Lower leg skin (tissue), 4 donors: ENCODE measurements around the gene SNAP23. TPM values are rescaled to one million over a fixed set of nuclear protein-coding genes. Genes with fewer than 3 reads are reported as not detected.

Experiments used
- DNase-seq, 2 donors: peaks; one replicate each; pipeline ENCODE4 v3.0.0-alpha.2; 2019; ENCODE audit warnings: low spot score in 2 of 2
- H3K4me3 ChIP-seq: fragments of 200-600 bp; sonication (generic); 2 replicates; pipeline ENCODE4 v1.5.1; 2017; ENCODE audit warnings: mild to moderate bottlenecking, low read depth; ENCODE audit not compliant: poor library complexity, severe bottlenecking
- POLR2A ChIP-seq, 2 donors: fragments of 450-650 bp; IDR thresholded peaks; one replicate each; pipeline ENCODE4 v1.6.1; 2016 to 2017; ENCODE audit warnings: antibody characterized with exemption in 2 of 2, mild to moderate bottlenecking in 1 of 2, moderate library complexity in 1 of 2
- WGBS, 2 donors: methylation state at CpG; one replicate each; pipeline ENCODE4 v1.1.5; 2018; 5-methylcytosine and 5-hydroxymethylcytosine counted together
- intact Hi-C: fragments of 100-400 bp; cut with DNase I; formaldehyde crosslinking; loops from one replicate; pipeline ENCODE4 v1.15.0; 2023; ENCODE audit warnings: low total_unique reads
- total RNA-seq, 4 donors: library from RNA; depleted of rRNA; stranded (reverse); fragments of >200 nt; gene quantifications; one replicate each; pipeline ENCODE4 v1.1.0, GENCODE V29; 2016
- TF ChIP-seq, protein P1 (sequence below), 3 donors: fragments of 450-650 bp; IDR thresholded peaks; one replicate each; pipeline ENCODE4 v1.5.1; 2016; ENCODE audit warnings: antibody characterized with exemption in 3 of 3, mild to moderate bottlenecking in 3 of 3, moderate library complexity in 2 of 3

SNAP23 gene
- total RNA-seq, 4 donors from 2014 or later, result 24.8 to 63.3 (median 42.4) TPM

DNA sequence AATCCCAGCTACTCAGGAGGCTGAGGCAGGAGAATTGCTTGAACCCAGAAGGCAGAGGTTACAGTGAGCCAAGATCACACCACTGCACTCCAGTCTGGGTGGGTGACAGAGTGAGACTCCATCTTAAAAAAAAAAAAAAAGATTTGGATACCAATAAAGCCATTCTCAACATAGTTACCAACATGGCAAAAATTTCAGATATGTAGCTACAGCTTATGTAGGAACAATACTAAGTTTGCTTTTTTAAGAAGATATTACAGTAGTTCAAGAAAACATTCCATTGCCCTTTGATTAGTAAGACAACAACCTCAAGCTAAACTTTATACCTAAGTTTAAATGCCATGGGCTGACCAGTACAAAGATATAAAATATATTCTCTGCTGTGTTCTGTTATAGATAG lies 38.9 kb upstream of the SNAP23 start:
- intact Hi-C loops, result no loop called here
- DNase-seq, result no peak
- H3K4me3 ChIP-seq, result no peak overlapping the region
- no peak for TF ChIP-seq POLR2A (IDR thresholded peaks at IDR 0.05)
- TF ChIP-seq, protein P1, sequence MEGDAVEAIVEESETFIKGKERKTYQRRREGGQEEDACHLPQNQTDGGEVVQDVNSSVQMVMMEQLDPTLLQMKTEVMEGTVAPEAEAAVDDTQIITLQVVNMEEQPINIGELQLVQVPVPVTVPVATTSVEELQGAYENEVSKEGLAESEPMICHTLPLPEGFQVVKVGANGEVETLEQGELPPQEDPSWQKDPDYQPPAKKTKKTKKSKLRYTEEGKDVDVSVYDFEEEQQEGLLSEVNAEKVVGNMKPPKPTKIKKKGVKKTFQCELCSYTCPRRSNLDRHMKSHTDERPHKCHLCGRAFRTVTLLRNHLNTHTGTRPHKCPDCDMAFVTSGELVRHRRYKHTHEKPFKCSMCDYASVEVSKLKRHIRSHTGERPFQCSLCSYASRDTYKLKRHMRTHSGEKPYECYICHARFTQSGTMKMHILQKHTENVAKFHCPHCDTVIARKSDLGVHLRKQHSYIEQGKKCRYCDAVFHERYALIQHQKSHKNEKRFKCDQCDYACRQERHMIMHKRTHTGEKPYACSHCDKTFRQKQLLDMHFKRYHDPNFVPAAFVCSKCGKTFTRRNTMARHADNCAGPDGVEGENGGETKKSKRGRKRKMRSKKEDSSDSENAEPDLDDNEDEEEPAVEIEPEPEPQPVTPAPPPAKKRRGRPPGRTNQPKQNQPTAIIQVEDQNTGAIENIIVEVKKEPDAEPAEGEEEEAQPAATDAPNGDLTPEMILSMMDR (IDR thresholded peaks at IDR 0.05), result no peak

DNA sequence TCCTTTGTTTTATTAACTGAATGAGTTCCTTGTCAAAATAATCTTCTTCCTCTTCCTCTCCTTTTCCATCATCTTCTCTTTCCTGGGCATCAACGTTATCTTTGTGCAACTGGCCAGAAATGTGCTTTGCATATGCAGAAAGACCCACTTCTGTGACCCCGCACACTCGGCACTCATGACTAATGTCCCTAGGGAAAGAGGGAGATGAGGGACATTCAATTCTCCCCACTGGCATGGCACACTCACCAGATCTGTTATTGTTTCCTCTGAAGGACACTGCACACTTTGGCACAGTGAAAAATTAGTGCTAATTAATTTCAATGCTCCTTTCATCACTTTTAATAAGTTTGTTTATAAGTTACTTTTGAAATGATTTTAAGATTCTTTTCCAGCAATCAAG lies 38.5 kb upstream of the SNAP23 start:
- no peak for TF ChIP-seq POLR2A (IDR thresholded peaks at IDR 0.05)
- TF ChIP-seq, protein P1 (IDR thresholded peaks at IDR 0.05), result no peak
- no peak overlapping the region for H3K4me3 ChIP-seq
- 17% methylated on average over 3 of the region's 3 CpGs for whole genome bisulfite sequencing, 2 donors
- DNase-seq, result no peak
- intact Hi-C loops, result no loop called here

DNA sequence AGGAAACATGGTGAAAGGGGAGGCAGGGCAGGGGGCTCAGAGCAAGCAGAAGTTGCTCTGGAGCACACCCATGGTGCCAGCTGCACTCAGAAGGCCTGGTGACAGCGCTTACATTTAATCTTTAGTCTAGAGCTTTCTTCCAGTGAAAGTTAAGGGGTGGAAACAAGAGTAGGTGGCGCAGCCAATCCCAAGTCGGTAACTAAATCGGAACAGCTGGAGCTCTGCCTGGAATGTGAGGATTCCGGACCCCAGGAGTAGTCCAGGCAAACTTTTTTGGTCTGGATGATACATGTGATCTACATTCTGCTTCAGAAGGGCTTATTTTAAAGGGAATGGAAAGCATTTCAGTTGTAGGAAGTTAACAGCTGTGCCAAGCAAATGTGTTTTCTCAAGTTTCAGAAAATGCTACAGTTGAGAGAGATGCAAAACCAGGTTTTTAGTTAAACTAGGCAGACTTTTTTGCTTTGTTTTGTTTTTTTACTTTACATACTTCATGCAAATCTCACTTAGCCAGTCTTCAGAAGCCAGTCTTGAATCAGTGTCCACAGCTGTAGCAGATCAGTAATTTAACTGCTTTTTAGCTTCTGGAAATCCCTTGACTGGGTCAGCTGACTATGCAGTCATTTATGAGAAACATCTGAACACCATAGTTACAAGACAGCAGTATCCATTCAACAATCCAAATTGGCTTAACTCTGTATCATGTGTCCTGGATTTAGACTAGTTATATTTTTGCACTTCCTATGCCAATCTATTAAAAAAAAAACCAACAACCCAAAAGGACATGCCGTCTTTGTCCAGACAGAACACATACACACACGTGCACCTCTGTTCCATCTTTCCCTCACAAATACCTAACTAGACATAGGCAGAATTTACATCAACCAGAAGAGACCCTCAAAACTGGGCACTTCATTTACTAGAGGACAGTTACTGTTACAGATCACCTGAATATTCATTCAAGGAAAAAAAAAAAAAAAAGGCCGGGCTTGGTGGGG lies 37.7 kb upstream of the SNAP23 start:
- intact Hi-C loops, result no loop called here
- TF ChIP-seq, protein P1 (IDR thresholded peaks at IDR 0.05), result no peak
- TF ChIP-seq POLR2A (IDR thresholded peaks at IDR 0.05), result no peak
- DNase-seq, result peak; percentile 56 to 90
- H3K4me3 ChIP-seq, result no peak overlapping the region
- WGBS, 2 donors, result 17 to 22% methylated on average over 8 of the region's 8 CpGs

DNA sequence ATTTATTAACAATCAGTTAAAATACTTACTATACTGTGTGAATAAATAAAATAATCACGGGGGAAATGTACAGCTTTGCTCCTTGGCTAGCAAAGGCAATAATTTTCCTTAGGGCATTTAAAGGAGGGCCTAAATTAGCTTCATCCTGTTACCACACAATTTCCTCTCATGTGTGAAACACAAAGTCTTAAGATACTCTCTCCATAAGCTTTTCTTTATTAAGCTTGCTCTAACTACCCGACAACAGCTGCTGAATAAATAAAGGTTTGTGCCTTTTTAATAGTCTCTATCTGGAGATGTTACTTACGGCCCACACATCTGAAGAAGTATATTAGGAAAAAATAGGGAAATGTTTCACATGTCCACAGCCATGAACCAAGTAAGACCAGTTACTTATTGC lies 34.2 kb upstream of the SNAP23 start:
- TF ChIP-seq, protein P1 (IDR thresholded peaks at IDR 0.05), result no peak
- TF ChIP-seq POLR2A (IDR thresholded peaks at IDR 0.05), result no peak
- no peak for DNase-seq
- H3K4me3 ChIP-seq, result no peak overlapping the region
- 40 to 42% methylated on average over 3 of the region's 3 CpGs for WGBS, 2 donors
- intact Hi-C loops, result no loop called here

DNA sequence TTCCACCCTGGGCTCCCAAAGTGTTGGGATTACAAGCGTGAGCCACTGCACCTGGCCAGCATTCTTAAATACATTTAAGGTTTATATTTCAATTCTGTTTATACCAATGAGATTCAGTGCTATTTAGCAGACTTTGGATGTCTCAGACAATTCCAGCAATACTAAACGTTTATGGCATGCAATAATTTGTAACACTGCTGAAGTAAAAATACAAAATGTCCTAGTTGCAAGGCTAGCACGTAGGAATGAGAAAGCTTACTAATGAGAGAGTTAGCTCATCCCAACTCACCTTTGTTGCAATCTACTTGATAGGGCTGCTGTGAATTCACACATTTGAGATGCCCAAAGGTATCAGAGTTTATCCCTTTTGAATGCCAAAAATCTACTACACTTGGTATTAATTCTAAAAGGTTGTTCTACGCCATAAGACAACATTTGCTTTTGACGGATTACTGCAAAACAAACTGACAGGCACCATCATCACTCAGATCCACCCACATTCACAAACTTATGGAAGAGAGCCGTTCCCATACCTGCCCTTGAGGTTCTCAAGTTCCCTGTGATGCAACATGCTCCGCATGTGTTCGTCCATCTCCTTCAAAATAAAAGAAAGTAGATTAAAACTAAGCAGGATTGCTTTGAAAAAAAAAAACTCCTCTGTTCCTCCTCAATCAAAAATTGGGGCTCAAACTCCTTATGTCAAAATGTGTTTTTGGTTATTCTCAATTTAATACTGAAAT lies 29.7 kb upstream of the SNAP23 start:
- 86 to 88% methylated on average over 8 of the region's 8 CpGs for WGBS, 2 donors
- intact Hi-C loops, result no loop called here
- DNase-seq, result no peak
- TF ChIP-seq POLR2A (IDR thresholded peaks at IDR 0.05), result no peak
- TF ChIP-seq, protein P1 (IDR thresholded peaks at IDR 0.05), result no peak
- H3K4me3 ChIP-seq, result no peak overlapping the region
